GM13976 (cell line): ENCODE results near the gene WDR3.
A peak's percentile ranks its signal among the peaks of the same experiment; 100 is the strongest.

Experiments used
- DNase-seq: peaks from one replicate; pipeline ENCODE4 v3.0.0; 2012; ENCODE audit warnings: low spot score
- CTCF ChIP-seq: IDR thresholded peaks from 2 replicates; pipeline ENCODE4 v1.5.1; 2012; ENCODE audit warnings: borderline replicate concordance, mild to moderate bottlenecking; ENCODE audit not compliant: insufficient read depth; ENCODE audit errors: extremely low read depth, missing control alignments, control extremely low read depth
- in situ Hi-C: fragments of 300-500 bp; cut with MboI; formaldehyde crosslinking; loops from one replicate; pipeline ENCODE4 v1.12.0; 2022; ENCODE audit warnings: low sequenced_read_pairs, mixed read lengths, inconsistent platforms; ENCODE audit not compliant: unreplicated experiment

Gene WDR3

GRCh38 chr1:117895482-117896114, 33.9 kb upstream of the WDR3 start:
- in situ Hi-C loops, result loop anchor here (25.0 kb wide), 1 partner anchor 383 kb away; no protein-coding TSS in a partner anchor
- TF ChIP-seq CTCF, result peak; percentile 76

GRCh38 chr1:117897551-117897950, 32.0 kb upstream of the WDR3 start:
- no peak for DNase-seq
- in situ Hi-C loops, result loop anchor here (25.0 kb wide), 1 partner anchor 385 kb away; no protein-coding TSS in a partner anchor
- TF ChIP-seq CTCF, result no peak

More at GRCh38 chr1:117895482-117896114, 33.9 kb upstream of the WDR3 start:
- peak; percentile 51 for DNase-seq

- in situ Hi-C loops, result loop anchor here (25.0 kb wide), 1 partner anchor 388 kb away; no protein-coding TSS in a partner anchor
- no peak for DNase-seq
- no peak for TF ChIP-seq CTCF
Observed at GRCh38 chr1:117899801-117900200, 29.7 kb upstream of the WDR3 start.

- in situ Hi-C loops, result no loop called here
Observed at GRCh38 chr1:117902944-117903343, 26.6 kb upstream of the WDR3 start.

GRCh38 chr1:117904485-117904884, 25.1 kb upstream of the WDR3 start:
- in situ Hi-C loops, result no loop called here
- TF ChIP-seq CTCF, result no peak
- no peak for DNase-seq

More at GRCh38 chr1:117902944-117903343, 26.6 kb upstream of the WDR3 start:
- TF ChIP-seq CTCF, result no peak
- DNase-seq, result no peak

- TF ChIP-seq CTCF, result no peak
- in situ Hi-C loops, result no loop called here
Observed at GRCh38 chr1:117905019-117905418, 24.5 kb upstream of the WDR3 start.

GRCh38 chr1:117911051-117911450, 18.5 kb upstream of the WDR3 start:
- in situ Hi-C loops, result no loop called here
- no peak for TF ChIP-seq CTCF

More at GRCh38 chr1:117905019-117905418, 24.5 kb upstream of the WDR3 start:
- no peak for DNase-seq

More at GRCh38 chr1:117911051-117911450, 18.5 kb upstream of the WDR3 start:
- no peak for DNase-seq
